K562 (cell line): ENCODE data around the gene C1orf116. TPM values are rescaled to one million over a fixed set of nuclear protein-coding genes. Genes with fewer than 3 reads are reported as not detected.
A peak's percentile ranks its signal among the peaks of the same experiment; 100 is the strongest.

Experiments
- ASH1L ChIP-seq: fragments of 450-650 bp; IDR thresholded peaks from 2 replicates; pipeline ENCODE4 v1.6.1; 2018; ENCODE audit warnings: borderline replicate concordance, mild to moderate bottlenecking, low read depth; ENCODE audit not compliant: partially characterized antibody
- EWSR1 ChIP-seq: fragments of 450-650 bp; IDR thresholded peaks from 2 replicates; pipeline ENCODE4 v1.6.1; 2018; ENCODE audit warnings: borderline replicate concordance, mild to moderate bottlenecking, low read depth, moderate library complexity; ENCODE audit not compliant: partially characterized antibody
- HLTF ChIP-seq: fragments of 450-650 bp; IDR thresholded peaks from 2 replicates; pipeline ENCODE4 v1.6.1; 2016
- IRF2 ChIP-seq: sonication (generic); formaldehyde crosslinking; IDR thresholded peaks from 2 replicates; pipeline ENCODE4 v1.8.1; 2022; ENCODE audit warnings: mild to moderate bottlenecking, missing genetic modification reagents
- LARP7 ChIP-seq: fragments of 450-650 bp; IDR thresholded peaks from 2 replicates; pipeline ENCODE4 v1.6.1; 2016
- MCM3 ChIP-seq: fragments of 450-650 bp; IDR thresholded peaks from 2 replicates; pipeline ENCODE4 v1.6.1; 2016
- MIER1 ChIP-seq: fragments of 450-650 bp; IDR thresholded peaks from 2 replicates; pipeline ENCODE4 v1.6.1; 2016; ENCODE audit warnings: antibody characterized with exemption, mild to moderate bottlenecking, low read depth
- MNT ChIP-seq, 2 experiments: fragments of 450-650 bp; conservative IDR thresholded peaks; 2 replicates each; pipeline ENCODE4 v1.6.1; 2017; ENCODE audit warnings: mild to moderate bottlenecking in 2 of 2, moderate library complexity in 2 of 2
- MTA3 ChIP-seq: fragments of 450-650 bp; formaldehyde crosslinking; IDR thresholded peaks from 2 replicates; pipeline ENCODE4 v1.6.1; 2017; ENCODE audit warnings: mild to moderate bottlenecking, borderline replicate concordance
- MYNN ChIP-seq, 2 experiments: sonication (generic); formaldehyde crosslinking in 1 of 2; IDR thresholded peaks; 2 replicates each; pipeline versions ENCODE4 v1.5.0 to v1.6.1; 2016 to 2020; ENCODE audit warnings: antibody characterized with exemption in 1 of 2, missing genetic modification reagents in 1 of 2
- POLR3A ChIP-seq: IDR thresholded peaks from 2 replicates; pipeline ENCODE4 v1.6.1; 2011; ENCODE audit warnings: borderline replicate concordance, mild to moderate bottlenecking, moderate library complexity; ENCODE audit not compliant: insufficient read length, insufficient read depth; ENCODE audit errors: extremely low read depth
- SMARCC2 ChIP-seq: fragments of 450-650 bp; IDR thresholded peaks from 2 replicates; pipeline ENCODE4 v1.6.1; 2017; ENCODE audit warnings: antibody characterized with exemption, moderate library complexity, mild to moderate bottlenecking, low read depth
- SNRNP70 ChIP-seq: fragments of 200-400 bp; formaldehyde crosslinking; optimal IDR thresholded peaks from 2 replicates; pipeline ENCODE3; 2017; ENCODE audit warnings: low read depth, low read length
- ZBTB11 ChIP-seq, 3 experiments: fragments of 200-800 bp in 1 of 3; fragments of 250-450 bp in 1 of 3; fragments of 450-650 bp in 1 of 3; sonication (Bioruptor Pico) in 1 of 3; sonication (Bioruptor generic) in 1 of 3; formaldehyde crosslinking in 1 of 3; IDR thresholded peaks; 2 replicates each; pipeline versions ENCODE4 v1.6.1 to v1.8.0; 2016 to 2022; ENCODE audit warnings: mild to moderate bottlenecking in 2 of 3, missing genetic modification characterization in 2 of 3, missing compliant biosample characterization in 1 of 3, moderate library complexity in 1 of 3
- ZBTB26 ChIP-seq: fragments of 450-650 bp; formaldehyde crosslinking; IDR thresholded peaks from 2 replicates; pipeline ENCODE4 v1.4.0; 2022; ENCODE audit warnings: missing genetic modification characterization
- ZNF253 ChIP-seq: fragments of 250-450 bp; sonication (Bioruptor Pico); conservative IDR thresholded peaks from 2 replicates; pipeline ENCODE4 v1.6.1; 2021; ENCODE audit warnings: mild to moderate bottlenecking
- ZNF449 ChIP-seq: fragments of 250-450 bp; sonication (Bioruptor Pico); IDR thresholded peaks from 2 replicates; pipeline ENCODE4 v1.8.0; 2022; ENCODE audit warnings: moderate library complexity, mild to moderate bottlenecking, inconsistent platforms
- ZNF644 ChIP-seq: fragments of 200-800 bp; sonication (Bioruptor generic); IDR thresholded peaks from 2 replicates; pipeline ENCODE4 v1.6.1; 2016; ENCODE audit warnings: low read depth, missing genetic modification characterization, missing compliant biosample characterization
- ZNF695 ChIP-seq: fragments of 450-650 bp; formaldehyde crosslinking; IDR thresholded peaks from 2 replicates; pipeline ENCODE4 v1.4.0; 2020; ENCODE audit warnings: mild to moderate bottlenecking, moderate library complexity
- ZNF785 ChIP-seq: fragments of 250-450 bp; sonication (Bioruptor Pico); IDR thresholded peaks from 2 replicates; pipeline ENCODE4 v1.4.0; 2020; ENCODE audit warnings: mild to moderate bottlenecking
- polyA plus RNA-seq, 8 experiments: library from polyadenylated mRNA; depleted of rRNA in 4 of 8; stranded (reverse) in 5 of 8; unstranded in 3 of 8; fragments of >200 nt; fragmentation: Nextera tagmentation in 2 of 8; fragmentation: Illumina TruSeq in 1 of 8; extraction: Ambion mirVana in 2 of 8; extraction: Trizol in 1 of 8; gene quantifications; 2 replicates each; pipeline versions ENCODE4 v1.2.1 to v1.2.3, GENCODE V29; 2011 to 2014; ENCODE audit warnings: inconsistent platforms in 1 of 8, missing spikeins in 1 of 8
- total RNA-seq, 7 experiments: library from RNA; depleted of rRNA in 6 of 7; stranded (reverse); fragments of >200 nt in 6 of 7; fragmentation: Illumina TruSeq in 2 of 7; extraction: Trizol in 2 of 7; gene quantifications; 2 replicates each; pipeline versions ENCODE4 v1.2.1 to v1.2.3, GENCODE V29; 2011 to 2021; ENCODE audit warnings: low replicate concordance in 1 of 7

The C1orf116 gene
- total and polyA plus RNA-seq, 9 of the 15 experiments (the other 6 are each of a cell fraction or from before 2014, with no cell fraction given): 0.62 to 3.0 (median 0.95) TPM

- TF ChIP-seq MTA3 (peak; percentile 91; the same call in 1 of the 2 replicates), ZNF253 (CRISPR knock-in tag) (no peak), MCM3 (no peak), SNRNP70 (no peak), ZNF644 (tag) (0 out of 2 replicates have a peak, but pooled peaks have one; percentile 62), ZBTB11 (CRISPR knock-in tag; IDR thresholded peaks at IDR 0.05) (peak in 1 of 3 experiments; percentile 77; a peak in 2 of 6 replicates), EWSR1 (no peak), ZNF449 (CRISPR knock-in tag) (peak; percentile 69; the same call in 1 of the 2 replicates), MNT (conservative IDR thresholded peaks at IDR 0.05) (peak in 1 of 2 experiments; percentile 61; a peak in 2 of 4 replicates), LARP7 (no peak), ZNF695 (CRISPR knock-in tag) (no peak), SMARCC2 (peak; percentile 87; the same call in 1 of the 2 replicates), ZNF785 (CRISPR knock-in tag) (no peak), MIER1 (no peak), ASH1L (no peak), HLTF (peak; percentile 75; the same call in 1 of the 2 replicates), IRF2 (no peak), ZBTB26 (peak; percentile 69; the same call in 1 of the 2 replicates), MYNN (IDR thresholded peaks at IDR 0.05) (peak; percentile 94), MYNN (CRISPR knock-in tag; IDR thresholded peaks at IDR 0.05) (no peak), POLR3A (no peak)
Measured at GRCh38 chr1:207021139-207021861, 11.3 kb downstream of the C1orf116 start (continued).
